HFF-Myc (cell line): ENCODE measurements around the gene ACOX3.
"Not testable (repeated sequence)": the region's sequence is repeated elsewhere in the genome, so short reads cannot be mapped to it uniquely, and the experiment has no call there.

Experiments used
- DNase-seq: peaks from one replicate; pipeline ENCODE4 v3.0.0-alpha.2; 2011; ENCODE audit warnings: low read depth; ENCODE audit errors: extremely low read depth
- H3K4me3 ChIP-seq: replicated peaks from 2 replicates; pipeline ENCODE4 v1.5.1; 2011; ENCODE audit warnings: low read depth, mild to moderate bottlenecking, control low read depth, low read length
- CTCF ChIP-seq: IDR thresholded peaks from 2 replicates; pipeline ENCODE4 v1.5.1; 2012; ENCODE audit warnings: mild to moderate bottlenecking, low read depth, low read length, control low read depth; ENCODE audit errors: missing control alignments

The ACOX3 gene

DNA sequence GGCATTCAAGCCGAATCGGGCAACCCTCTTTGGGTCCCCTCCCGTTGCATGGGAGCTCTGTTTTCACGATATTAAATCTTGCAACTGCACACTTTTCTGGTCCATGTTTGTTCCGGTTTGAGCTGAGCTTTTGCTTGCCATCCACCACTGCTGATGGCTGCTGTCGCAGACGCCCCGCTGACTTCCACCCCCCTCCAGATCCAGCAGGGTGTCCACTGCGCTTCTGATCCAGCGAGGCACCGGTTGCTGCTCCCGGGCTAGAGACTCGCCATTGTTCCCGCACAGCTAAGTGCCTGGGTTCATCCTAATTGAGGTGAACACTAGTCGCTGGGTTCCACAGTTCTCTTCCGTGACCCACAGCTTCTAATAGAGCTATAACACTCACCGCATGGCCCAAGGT is 13.3 kb downstream of the ACOX3 start:
- DNase-seq = no peak
- TF ChIP-seq CTCF = no peak
- peak overlapping the region; percentile 70 for H3K4me3 ChIP-seq

- no peak for TF ChIP-seq CTCF
- H3K4me3 ChIP-seq = no peak overlapping the region
- DNase-seq = no peak
Measured at GRCh38 chr4:8422786-8423185, 17.7 kb downstream of the ACOX3 start.

DNA sequence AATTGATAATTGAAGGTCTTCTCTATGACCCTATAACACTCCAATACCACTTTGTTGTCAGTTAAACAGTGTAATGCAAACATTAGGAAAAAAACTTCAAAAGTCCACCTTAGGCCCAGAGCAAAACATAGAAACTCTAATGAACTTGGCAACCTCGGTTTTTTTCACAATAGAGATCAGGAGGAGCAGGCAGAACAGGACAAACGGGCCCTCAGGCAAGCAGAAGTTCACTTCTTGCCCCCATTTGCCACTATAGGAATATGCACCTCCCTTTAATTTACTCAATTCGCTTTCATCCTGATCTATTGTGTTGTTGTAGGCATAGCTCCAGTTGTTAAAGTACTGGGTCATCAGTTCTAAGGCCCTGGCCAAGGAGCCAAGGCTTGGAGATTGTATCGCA is 18.2 kb downstream of the ACOX3 start:
- TF ChIP-seq CTCF = no peak
- H3K4me3 ChIP-seq = no peak overlapping the region
- no peak for DNase-seq

DNA sequence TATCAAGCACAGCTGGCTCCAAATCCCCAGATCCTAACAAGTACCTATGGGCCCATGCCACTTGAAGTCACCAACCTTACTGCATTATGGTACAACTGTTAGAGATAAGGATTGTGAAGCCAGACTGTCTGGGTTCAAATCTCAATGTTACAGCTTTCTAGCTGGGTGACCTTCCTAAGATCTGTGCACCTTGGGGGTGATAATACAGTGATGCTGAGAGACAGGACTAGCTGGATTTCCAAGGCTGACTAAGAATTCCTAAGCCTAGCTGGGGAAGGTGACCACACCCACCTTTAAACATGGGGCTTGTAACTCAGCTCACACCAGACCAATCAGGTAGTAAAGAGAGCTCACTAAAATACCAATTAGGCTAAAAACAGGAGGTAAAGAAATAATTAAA is 20.4 kb downstream of the ACOX3 start:
- DNase-seq, H3K4me3 ChIP-seq: not testable (repeated sequence)

DNA sequence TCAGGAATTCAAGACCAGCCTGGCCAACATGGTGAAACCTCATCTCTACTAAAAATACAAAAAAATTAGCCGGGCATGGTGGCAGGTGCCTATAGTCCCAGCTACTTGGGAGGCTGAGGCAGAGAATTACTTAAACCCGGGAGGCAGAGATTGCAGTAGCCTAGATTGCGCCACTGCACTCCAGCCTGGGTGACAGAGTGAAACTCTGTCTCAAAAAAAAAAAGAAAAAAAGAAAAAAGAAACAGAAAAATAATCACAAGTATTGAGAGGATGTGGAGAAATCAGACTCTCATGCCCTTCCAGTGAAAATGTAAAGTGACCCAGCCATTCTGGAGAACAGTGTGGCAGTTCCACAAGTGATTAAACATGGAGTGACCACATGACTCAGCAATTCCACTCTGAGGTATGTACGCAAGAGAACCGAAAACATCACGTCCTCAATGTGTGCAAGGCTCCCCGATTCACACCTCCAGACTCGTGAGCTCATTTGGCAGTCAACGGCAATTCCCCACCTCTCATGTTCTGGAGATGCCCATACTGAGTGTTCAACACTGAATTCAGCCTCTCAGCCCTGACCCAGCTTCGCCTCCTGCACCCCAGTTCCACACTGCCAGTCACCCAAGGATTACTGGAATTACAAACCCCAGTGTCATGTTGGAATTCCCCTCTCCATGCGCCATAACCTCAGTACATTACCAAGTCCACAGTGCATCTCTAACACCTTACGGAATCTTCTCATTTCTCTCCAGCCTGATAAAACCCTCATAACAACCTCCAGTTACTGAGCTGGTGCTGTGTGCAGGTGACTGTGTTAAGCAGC is 21.1 kb downstream of the ACOX3 start:
- no peak overlapping the region for H3K4me3 ChIP-seq
- peak; percentile 31 for DNase-seq
- TF ChIP-seq CTCF = no peak

- no peak for DNase-seq
- no peak for TF ChIP-seq CTCF
- H3K4me3 ChIP-seq = no peak overlapping the region
Measured at GRCh38 chr4:8417071-8417614, 23.4 kb downstream of the ACOX3 start.

GRCh38 chr4:8414377-8414776 is 26.1 kb downstream of the ACOX3 start:
- no peak for TF ChIP-seq CTCF
- DNase-seq = no peak
- H3K4me3 ChIP-seq = no peak overlapping the region
